T-helper 2 cell treated with Interferon-gamma antibody and Interleukin-4, amounts not matched to agents 5 μg/mL and 100 μg/mL, for 36 hours (primary cell): Measurements from ENCODE around the gene OR6P1.

Experiments used
- DNase-seq: peaks from one replicate; pipeline ENCODE4 v3.0.0; 2021; ENCODE audit warnings: low spot score
- H3K27ac Mint-ChIP-seq: one replicate; pipeline ENCODE4 v1.8.0; 2021; ENCODE audit warnings: mild to moderate bottlenecking, mixed read lengths
- H3K27me3 Mint-ChIP-seq: one replicate; pipeline ENCODE4 v1.8.0; 2021; ENCODE audit warnings: low read depth, mixed read lengths
- H3K36me3 Mint-ChIP-seq: one replicate; pipeline ENCODE4 v1.8.0; 2021; ENCODE audit warnings: low read depth, mixed read lengths
- H3K4me1 Mint-ChIP-seq: one replicate; pipeline ENCODE4 v1.8.0; 2021; ENCODE audit warnings: low read depth, mixed read lengths
- H3K4me3 Mint-ChIP-seq: one replicate; pipeline ENCODE4 v1.8.0; 2022; ENCODE audit warnings: mild to moderate bottlenecking, moderate library complexity, mixed read lengths
- H3K9me3 Mint-ChIP-seq: one replicate; pipeline ENCODE4 v1.8.0; 2021; ENCODE audit warnings: mixed read lengths

Gene OR6P1, protein sequence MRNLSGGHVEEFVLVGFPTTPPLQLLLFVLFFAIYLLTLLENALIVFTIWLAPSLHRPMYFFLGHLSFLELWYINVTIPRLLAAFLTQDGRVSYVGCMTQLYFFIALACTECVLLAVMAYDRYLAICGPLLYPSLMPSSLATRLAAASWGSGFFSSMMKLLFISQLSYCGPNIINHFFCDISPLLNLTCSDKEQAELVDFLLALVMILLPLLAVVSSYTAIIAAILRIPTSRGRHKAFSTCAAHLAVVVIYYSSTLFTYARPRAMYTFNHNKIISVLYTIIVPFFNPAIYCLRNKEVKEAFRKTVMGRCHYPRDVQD

GRCh38 chr1:158570480-158570879, at the start of gene OR6P1:
Gene OR6P1, minus strand, starts transcription at chr1:158570580. Its CDS starts 6,976 bp downstream, at chr1:158563604.
- Mint-ChIP-seq H3K27me3 (peaks cover 10% of the 10 kb centered on the region), H3K4me1 (no peaks in the 10 kb centered on the region), H3K27ac (no peak within 1 kb of the TSS), H3K36me3 (no peaks in the 10 kb centered on the region), H3K4me3 (no peak within 1 kb of the TSS), H3K9me3 (no peaks in the 10 kb centered on the region)
- DNase-seq: no peak

- Mint-ChIP-seq H3K36me3 (no peaks in the 10 kb centered on the region), H3K4me1 (peaks cover 2% of the 10 kb centered on the region), H3K9me3 (no peaks in the 10 kb centered on the region), H3K27ac (no peak overlapping the region), H3K4me3 (no peak overlapping the region), H3K27me3 (peaks cover 2% of the 10 kb centered on the region)
- no peak for DNase-seq
Observed at GRCh38 chr1:158613764-158614163, 43.4 kb upstream of the OR6P1 start.

DNA sequence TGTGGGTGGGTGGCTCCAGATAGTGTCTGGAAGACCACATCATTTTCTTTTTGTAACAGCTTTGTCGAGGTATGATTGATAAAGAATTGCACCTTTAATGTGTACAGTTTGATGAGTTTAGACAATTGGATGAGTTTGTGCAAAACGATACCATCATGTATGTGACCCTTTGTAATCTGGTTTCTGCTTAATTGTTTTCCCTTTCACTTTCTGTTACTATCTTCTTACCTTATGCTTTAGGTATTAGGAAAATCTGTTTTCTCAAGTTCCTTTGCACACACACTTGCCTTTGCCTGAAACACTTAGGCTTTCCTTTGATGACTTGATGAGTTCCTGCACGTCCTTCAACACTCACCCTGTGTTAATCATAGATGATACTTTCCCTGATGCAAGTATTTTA, 41.5 kb upstream of the OR6P1 start:
- peaks cover 2% of the 10 kb centered on the region for H3K27me3 Mint-ChIP-seq
- H3K4me1 Mint-ChIP-seq: peaks cover 2% of the 10 kb centered on the region
- H3K4me3 Mint-ChIP-seq: no peak overlapping the region
- no peak for DNase-seq
- H3K36me3 Mint-ChIP-seq: no peaks in the 10 kb centered on the region
- H3K9me3 Mint-ChIP-seq: no peaks in the 10 kb centered on the region
- H3K27ac Mint-ChIP-seq: no peak overlapping the region

DNA sequence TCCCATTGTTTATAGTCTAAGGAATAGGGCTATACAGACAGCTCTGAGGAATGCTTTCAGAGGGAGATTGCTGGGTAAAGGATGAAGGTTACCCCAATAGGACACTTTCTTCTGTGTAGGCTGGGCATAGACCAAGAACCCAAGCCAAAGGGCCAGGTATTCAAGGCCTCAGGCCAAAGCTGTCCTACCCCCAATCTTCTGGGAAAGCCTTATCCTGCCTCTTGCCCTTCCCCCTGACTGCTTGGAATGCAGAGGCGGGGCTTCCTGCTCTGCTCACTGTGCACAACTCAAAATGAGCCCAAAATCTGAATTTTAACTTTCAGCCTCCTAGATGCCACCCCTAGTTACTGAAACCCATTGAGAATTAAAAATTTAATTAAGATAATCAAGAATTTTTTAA, 36.9 kb upstream of the OR6P1 start:
- no peak overlapping the region for H3K27ac Mint-ChIP-seq
- peaks cover 2% of the 10 kb centered on the region for H3K27me3 Mint-ChIP-seq
- DNase-seq: no peak
- H3K9me3 Mint-ChIP-seq: no peaks in the 10 kb centered on the region
- no peaks in the 10 kb centered on the region for H3K36me3 Mint-ChIP-seq
- H3K4me1 Mint-ChIP-seq: peaks cover 2% of the 10 kb centered on the region
- H3K4me3 Mint-ChIP-seq: no peak overlapping the region

DNA sequence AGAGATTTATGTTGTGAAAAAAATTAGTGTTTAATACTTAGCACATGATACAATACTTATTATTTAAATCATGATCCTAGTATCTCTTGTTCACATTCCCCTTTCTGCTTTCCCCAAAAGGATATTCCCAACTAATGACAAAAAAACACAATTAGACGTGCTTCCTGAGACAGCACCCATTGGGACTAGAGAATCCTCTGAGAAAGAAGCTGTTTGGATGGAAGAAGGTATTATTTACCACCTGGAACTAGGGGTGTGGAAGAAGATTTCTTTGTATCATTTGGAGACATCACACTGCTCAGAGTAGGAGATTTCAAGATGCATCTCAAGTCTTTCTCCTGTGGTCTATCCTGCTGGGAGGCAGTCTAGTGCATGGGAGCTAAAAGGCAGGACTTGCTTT, 34.6 kb upstream of the OR6P1 start, which contains the start of gene OR10Z1:
Gene OR10Z1, plus strand, starts transcription at position 301 of the 400 bp plus-strand sequence. CDS start 1,171 bp downstream, outside the sequence.
- Mint-ChIP-seq H3K4me1 (no peaks in the 10 kb centered on the region), H3K4me3 (no peak within 1 kb of the TSS), H3K27me3 (no peaks in the 10 kb centered on the region), H3K36me3 (no peaks in the 10 kb centered on the region), H3K27ac (no peak within 1 kb of the TSS), H3K9me3 (no peaks in the 10 kb centered on the region)
- no peak for DNase-seq

GRCh38 chr1:158600735-158601134, 30.4 kb upstream of the OR6P1 start:
- Mint-ChIP-seq H3K27ac (no peak overlapping the region), H3K9me3 (peaks cover 15% of the 10 kb centered on the region), H3K4me3 (no peak overlapping the region), H3K36me3 (peaks cover 1% of the 10 kb centered on the region), H3K4me1 (no peaks in the 10 kb centered on the region), H3K27me3 (no peaks in the 10 kb centered on the region)
- no peak for DNase-seq

DNA sequence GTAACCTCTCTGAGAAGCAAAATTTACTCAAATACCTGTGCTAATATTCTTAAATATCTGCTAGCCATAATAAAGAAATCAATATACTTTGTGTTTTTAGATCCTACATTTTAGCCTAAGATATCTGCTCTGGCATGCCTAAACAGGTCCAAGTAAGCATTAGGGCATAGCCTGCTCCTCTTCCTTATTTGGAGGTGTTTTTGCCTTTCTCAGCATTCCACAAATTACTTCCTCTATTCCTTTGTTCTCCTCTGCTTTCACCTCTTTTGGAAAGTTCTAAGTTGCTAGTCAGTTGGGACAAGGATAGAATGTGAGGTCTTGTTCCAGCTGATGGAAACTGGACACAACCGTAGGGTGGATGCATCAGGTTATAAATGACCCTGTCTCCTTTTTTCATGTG, 16.6 kb upstream of the OR6P1 start:
- no peaks in the 10 kb centered on the region for H3K9me3 Mint-ChIP-seq
- H3K4me1 Mint-ChIP-seq: no peaks in the 10 kb centered on the region
- DNase-seq: no peak
- no peaks in the 10 kb centered on the region for H3K27me3 Mint-ChIP-seq
- H3K4me3 Mint-ChIP-seq: no peak overlapping the region
- no peaks in the 10 kb centered on the region for H3K36me3 Mint-ChIP-seq
- H3K27ac Mint-ChIP-seq: no peak overlapping the region

GRCh38 chr1:158583962-158584361, 13.6 kb upstream of the OR6P1 start:
- Mint-ChIP-seq H3K4me1 (no peaks in the 10 kb centered on the region), H3K9me3 (no peaks in the 10 kb centered on the region), H3K27me3 (no peaks in the 10 kb centered on the region), H3K4me3 (no peak overlapping the region), H3K27ac (no peak overlapping the region), H3K36me3 (no peaks in the 10 kb centered on the region)
- no peak for DNase-seq

DNA sequence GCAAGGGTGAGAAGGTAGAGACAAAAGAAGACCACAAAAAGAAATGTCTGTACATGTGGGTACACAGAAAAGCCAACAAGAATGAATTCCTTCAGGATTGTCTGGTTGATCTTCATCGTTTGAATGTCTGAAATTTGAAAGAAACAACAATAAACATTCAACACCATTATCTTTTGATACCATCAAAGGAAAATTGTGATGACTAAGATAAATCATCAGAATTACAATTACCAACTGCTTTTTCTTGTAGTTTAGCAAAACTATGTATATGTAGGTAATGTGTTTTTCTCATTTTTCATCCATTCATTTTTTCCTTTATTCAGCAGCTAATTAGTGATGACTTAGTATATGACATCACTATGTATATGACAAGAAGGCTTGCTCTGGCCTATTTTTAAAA, 9.4 kb upstream of the OR6P1 start, which contains the start of gene OR10X1:
Gene OR10X1, minus strand, starts transcription at position 167 of the 400 bp plus-strand sequence. Its CDS starts 0 bp downstream, at position 167.
- no peak within 1 kb of the TSS for H3K27ac Mint-ChIP-seq
- no peak for DNase-seq
- no peaks in the 10 kb centered on the region for H3K27me3 Mint-ChIP-seq
- H3K4me1 Mint-ChIP-seq: no peaks in the 10 kb centered on the region
- H3K4me3 Mint-ChIP-seq: no peak within 1 kb of the TSS
- H3K36me3 Mint-ChIP-seq: no peaks in the 10 kb centered on the region
- H3K9me3 Mint-ChIP-seq: no peaks in the 10 kb centered on the region

DNA sequence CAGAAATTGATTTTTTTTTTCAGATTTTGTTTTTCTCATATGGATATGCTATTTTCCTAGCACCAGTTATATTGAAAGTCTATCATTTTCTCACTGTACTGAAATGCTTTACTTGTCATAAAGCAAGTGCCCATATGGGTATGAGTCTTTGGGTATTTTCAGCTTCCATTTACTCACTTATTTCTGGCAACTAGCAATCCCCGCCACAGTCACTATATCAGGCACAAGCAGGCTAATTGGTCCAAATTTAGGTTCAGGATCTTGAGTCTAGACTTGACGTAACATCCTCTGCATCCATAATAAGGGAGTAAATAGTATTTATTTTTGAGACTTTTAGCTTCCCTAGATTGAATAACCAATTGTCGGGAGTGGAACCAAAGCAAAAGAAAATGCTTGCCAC, 7.2 kb upstream of the OR6P1 start:
- Mint-ChIP-seq H3K27me3 (no peaks in the 10 kb centered on the region), H3K4me1 (no peaks in the 10 kb centered on the region), H3K36me3 (no peaks in the 10 kb centered on the region), H3K4me3 (no peak overlapping the region), H3K9me3 (no peaks in the 10 kb centered on the region), H3K27ac (no peak overlapping the region)
- no peak for DNase-seq

GRCh38 chr1:158572226-158572625, 1.8 kb upstream of the OR6P1 start:
- Mint-ChIP-seq H3K36me3 (no peaks in the 10 kb centered on the region), H3K9me3 (no peaks in the 10 kb centered on the region), H3K27me3 (peaks cover 10% of the 10 kb centered on the region), H3K27ac (no peak overlapping the region), H3K4me3 (no peak overlapping the region), H3K4me1 (no peaks in the 10 kb centered on the region)
- DNase-seq: no peak

GRCh38 chr1:158564608-158565007, 5.8 kb downstream of the OR6P1 start:
- H3K36me3 Mint-ChIP-seq: no peaks in the 10 kb centered on the region
- peaks cover 2% of the 10 kb centered on the region for H3K4me1 Mint-ChIP-seq
- no peak overlapping the region for H3K27ac Mint-ChIP-seq

GRCh38 chr1:158563853-158564252, 6.5 kb downstream of the OR6P1 start:
- no peaks in the 10 kb centered on the region for H3K9me3 Mint-ChIP-seq
- peaks cover 2% of the 10 kb centered on the region for H3K4me1 Mint-ChIP-seq
- no peaks in the 10 kb centered on the region for H3K36me3 Mint-ChIP-seq
- peaks cover 2% of the 10 kb centered on the region for H3K27me3 Mint-ChIP-seq
- DNase-seq: no peak
- H3K4me3 Mint-ChIP-seq: no peak overlapping the region
- H3K27ac Mint-ChIP-seq: no peak overlapping the region

More at GRCh38 chr1:158564608-158565007, 5.8 kb downstream of the OR6P1 start:
- H3K27me3 Mint-ChIP-seq: peaks cover 2% of the 10 kb centered on the region
- no peak for DNase-seq
- no peaks in the 10 kb centered on the region for H3K9me3 Mint-ChIP-seq
- no peak overlapping the region for H3K4me3 Mint-ChIP-seq

- no peak overlapping the region for H3K4me3 Mint-ChIP-seq
- H3K36me3 Mint-ChIP-seq: no peaks in the 10 kb centered on the region
- peaks cover 2% of the 10 kb centered on the region for H3K4me1 Mint-ChIP-seq
- no peaks in the 10 kb centered on the region for H3K9me3 Mint-ChIP-seq
- DNase-seq: no peak
- no peaks in the 10 kb centered on the region for H3K27me3 Mint-ChIP-seq
- no peak overlapping the region for H3K27ac Mint-ChIP-seq
Observed at GRCh38 chr1:158559696-158560095, 10.7 kb downstream of the OR6P1 start.

- no peak for DNase-seq
- Mint-ChIP-seq H3K4me3 (no peak within 1 kb of the TSS), H3K27me3 (peaks cover 5% of the 10 kb centered on the region), H3K4me1 (no peaks in the 10 kb centered on the region), H3K27ac (no peak within 1 kb of the TSS), H3K36me3 (no peaks in the 10 kb centered on the region), H3K9me3 (no peaks in the 10 kb centered on the region)
Observed at GRCh38 chr1:158554352-158554751, 16.0 kb downstream of the OR6P1 start, which contains the start of gene OR6Y1. Gene OR6Y1, minus strand, starts transcription at chr1:158554405. Its CDS starts 6,300 bp downstream, at chr1:158548105.
